GM18873 (cell line): ENCODE results near the gene COL23A1.
A peak's percentile ranks its signal among the peaks of the same experiment; 100 is the strongest.
"Not testable (repeated sequence)": the region's sequence is repeated elsewhere in the genome, so short reads cannot be mapped to it uniquely, and the experiment has no call there.

Experiments used
- ATAC-seq: cut with Tn5 transposase; IDR thresholded peaks from one replicate; pipeline ENCODE4 v1.9.1; 2021; ENCODE audit warnings: mild to moderate bottlenecking, moderate library complexity, moderate number of reproducible peaks; ENCODE audit not compliant: unreplicated experiment, low FRiP score

The COL23A1 gene

GRCh38 chr5:178210073-178210535 lies 380.1 kb downstream of the COL23A1 start:
- no peak for ATAC-seq

GRCh38 chr5:178209334-178210072 lies 380.7 kb downstream of the COL23A1 start:
- no peak for ATAC-seq

GRCh38 chr5:178208540-178209227 lies 381.5 kb downstream of the COL23A1 start:
- no peak for ATAC-seq

DNA sequence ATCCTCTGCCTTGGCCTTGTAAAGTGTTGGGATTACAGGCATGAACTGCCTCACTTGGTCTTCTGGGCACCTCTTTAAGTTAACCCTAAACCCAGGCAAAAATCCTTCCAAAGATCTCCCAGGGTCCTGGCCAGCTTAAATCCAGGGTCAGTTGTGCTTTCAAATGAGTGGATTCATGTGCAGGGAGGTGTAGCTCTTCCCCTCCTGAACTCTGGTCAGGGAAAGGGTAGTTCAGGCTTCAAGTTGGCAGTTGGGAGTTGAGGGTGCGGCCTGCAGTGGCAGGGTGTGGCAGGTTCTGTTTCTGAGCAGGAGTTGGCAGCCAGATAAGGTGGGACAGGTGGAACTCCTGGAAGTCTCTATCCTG lies 382.3 kb downstream of the COL23A1 start:
- no peak for ATAC-seq

DNA sequence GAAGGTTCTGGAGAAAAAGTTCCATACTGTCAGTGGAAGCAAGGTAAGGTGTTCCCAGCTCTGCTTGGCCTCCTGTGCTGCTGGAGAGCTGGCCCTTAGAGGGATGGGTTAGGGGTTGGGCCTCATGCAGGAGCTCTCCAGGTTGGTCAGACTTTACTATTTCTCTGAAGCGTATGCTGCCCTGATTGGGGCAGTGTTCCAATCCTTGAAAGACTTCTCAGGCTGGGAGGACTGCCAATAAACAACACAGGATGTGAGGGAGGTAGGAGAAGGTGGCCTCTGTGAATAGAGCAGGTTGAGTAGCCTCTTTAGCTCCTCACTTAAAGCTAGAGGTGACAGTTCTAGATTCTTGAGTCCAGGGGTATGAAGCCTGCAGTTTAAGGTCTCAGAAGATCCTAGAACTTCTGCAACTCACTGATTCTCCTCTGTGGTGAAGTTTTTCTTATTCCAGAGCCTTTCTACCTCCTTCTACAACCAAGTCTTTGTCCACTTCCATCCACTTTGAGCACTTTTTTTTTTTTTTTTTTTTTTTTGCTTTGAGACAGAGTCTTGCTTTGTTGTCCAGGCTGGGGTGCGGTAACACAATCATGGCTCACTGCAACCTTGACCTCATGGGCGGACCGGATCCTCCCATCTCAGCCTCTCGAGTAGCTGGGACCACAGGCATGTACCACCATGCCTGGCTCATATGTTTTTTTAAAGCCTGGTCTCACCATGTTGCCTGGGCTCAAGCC lies 382.8 kb downstream of the COL23A1 start:
- no peak for ATAC-seq

DNA sequence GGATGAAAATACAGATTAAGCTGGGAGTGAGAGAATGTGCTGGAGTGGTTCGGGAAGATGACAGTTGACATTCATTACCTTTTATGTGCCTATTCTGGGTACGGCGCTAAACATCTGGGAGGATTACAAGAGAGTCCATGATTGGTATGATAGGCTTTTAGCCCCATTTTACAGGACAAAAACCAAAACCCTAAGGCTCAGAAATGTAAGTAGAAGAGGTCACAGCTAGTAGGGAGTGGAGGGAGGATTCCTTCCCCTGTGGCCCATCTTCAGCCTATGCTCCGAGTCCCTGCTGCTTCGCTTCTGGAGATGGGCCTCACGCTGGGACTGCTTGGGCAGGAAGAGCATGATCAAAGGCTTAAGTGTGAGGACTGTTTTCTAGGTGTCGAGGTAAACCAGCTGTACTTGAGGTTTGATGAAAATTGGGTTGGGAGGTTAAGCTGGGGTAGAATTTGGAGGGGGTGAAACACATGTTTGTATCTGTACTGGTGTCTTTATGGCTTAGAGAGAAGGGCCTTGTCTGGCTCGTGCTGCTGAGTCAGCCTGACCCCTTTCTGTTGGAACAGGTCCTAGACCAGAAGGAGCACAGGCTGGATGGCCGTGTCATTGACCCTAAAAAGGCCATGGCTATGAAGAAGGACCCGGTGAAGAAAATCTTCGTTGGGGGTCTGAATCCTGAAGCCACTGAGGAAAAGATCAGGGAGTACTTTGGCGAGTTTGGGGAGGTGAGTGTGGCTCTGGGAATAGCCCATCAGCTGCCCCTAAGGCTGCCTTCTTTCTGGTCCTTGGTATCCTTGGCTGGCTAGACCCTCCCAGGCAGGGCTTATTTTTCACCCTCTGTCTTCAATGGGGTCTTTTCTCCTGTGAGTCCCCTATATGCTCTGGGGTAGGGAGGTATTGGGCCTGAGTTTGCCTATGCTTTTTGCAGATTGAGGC lies 383.8 kb downstream of the COL23A1 start:
- no peak for ATAC-seq

DNA sequence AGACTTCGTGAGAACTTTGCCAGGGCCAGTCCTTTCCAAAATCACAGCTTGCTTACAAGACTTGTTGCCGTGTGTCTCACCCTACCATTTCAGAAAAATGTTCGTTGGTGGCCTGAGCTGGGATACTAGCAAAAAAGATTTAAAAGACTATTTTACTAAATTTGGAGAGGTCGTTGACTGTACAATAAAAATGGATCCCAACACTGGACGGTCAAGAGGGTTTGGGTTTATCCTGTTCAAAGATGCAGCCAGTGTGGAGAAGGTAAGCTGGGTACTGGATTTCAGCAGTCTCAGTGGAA lies 384.5 kb downstream of the COL23A1 start:
- ATAC-seq = no peak

DNA sequence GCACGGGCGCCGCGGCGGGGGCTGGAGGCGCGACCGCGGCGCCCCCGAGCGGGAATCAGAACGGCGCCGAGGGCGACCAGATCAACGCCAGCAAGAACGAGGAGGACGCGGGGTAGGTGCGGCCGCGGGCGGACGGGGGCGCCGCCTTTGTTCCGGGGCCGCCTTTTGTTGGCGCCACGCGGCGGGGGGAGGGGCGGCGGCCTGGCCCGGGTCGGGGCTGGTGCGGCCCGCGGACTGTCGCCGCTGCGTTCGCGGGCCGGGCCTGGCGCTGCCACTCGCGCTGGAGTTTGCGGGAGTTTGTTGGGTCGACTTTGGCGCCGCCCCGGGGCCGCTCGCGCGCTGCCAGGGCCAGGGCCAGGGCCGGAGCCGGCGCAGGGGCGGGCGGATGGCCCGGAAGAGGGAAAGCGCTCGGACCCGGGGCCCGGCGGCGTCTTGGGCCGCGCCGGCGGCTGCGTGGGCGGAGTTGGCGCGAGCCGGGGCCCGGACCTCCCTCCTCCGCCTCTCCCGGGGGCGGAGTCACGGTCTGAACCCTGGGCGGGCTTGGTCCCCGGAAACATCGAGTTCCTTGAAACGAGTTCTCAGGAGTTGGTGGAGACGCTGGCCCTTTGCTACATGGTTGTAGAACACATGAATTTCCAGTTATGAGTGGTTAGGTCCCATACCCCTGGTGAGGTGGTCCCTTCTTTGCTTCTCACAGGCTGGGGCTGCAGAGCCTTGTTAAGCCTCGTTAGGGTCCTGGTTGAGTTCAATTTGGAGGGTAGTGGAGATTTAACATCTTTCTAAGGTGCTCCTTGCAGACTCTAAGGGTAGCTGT lies 385.1 kb downstream of the COL23A1 start:
- peak; percentile 15 for ATAC-seq

- ATAC-seq = peak; percentile 89
Observed at GRCh38 chr5:178204182-178204934, 385.8 kb downstream of the COL23A1 start, which contains the start of gene HNRNPAB. HNRNPAB (plus strand) TSS chr5:178204533; CDS start chr5:178204838, 305 bp downstream.

DNA sequence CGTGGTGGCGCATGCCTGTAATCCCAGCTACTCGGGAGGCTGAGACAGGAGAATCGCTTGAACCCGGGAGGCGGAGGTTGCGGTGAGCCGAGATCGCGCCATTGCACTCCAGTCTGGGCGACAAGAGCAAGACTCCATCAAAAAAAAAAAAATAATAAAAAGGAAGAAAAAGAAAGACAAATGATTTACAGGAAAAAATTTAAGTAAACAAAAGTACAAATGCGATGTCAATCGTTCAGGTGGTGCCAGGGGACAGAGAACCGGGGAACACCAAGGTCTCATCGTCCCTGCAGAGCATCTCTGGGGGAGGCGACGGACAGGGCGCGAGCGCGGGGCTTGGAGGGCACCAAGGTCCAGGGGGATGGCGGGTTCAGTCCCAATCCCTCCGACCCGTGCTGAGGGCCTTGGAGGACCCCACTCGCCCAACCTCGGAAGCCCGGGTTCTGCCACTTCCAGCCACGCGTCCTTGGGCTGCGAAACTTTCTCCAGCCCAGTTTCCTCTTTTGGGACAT lies 386.5 kb downstream of the COL23A1 start:
- no peak for ATAC-seq

DNA sequence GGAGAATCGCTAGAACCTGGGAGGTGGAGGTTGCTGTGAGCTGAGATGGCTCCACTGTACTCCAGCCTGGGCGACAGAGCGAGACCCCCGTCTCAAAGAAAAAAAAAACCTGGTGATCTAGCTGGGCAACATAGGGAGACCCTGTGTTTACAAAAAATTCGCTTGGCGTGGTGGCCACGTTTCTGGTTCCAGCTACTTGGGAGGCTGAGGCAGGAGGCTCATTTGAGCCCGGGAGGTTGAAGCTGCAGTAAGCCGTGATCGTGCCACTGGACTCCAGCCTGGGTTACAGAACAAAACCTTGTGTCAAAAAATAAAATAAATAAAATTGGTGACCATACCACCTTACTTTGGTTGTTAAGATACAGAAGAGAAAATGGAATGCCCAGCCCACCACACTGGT lies 387.7 kb downstream of the COL23A1 start:
- ATAC-seq = no peak

DNA sequence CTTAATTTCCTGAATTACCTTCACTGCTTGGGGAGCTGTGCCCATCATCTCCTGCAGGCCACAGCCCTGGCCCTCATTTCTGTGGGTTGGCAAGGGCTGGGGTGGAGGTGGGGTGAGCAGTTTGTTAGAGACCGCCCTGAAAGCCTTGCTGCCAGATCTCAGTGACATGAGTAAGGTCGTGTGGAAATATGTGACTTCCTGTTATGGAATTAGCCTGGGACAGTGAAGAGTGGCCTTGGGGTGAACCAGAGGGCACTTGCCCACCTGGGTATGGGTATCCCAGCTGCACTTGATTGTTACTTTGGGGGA lies 388.3 kb downstream of the COL23A1 start:
- no peak for ATAC-seq

DNA sequence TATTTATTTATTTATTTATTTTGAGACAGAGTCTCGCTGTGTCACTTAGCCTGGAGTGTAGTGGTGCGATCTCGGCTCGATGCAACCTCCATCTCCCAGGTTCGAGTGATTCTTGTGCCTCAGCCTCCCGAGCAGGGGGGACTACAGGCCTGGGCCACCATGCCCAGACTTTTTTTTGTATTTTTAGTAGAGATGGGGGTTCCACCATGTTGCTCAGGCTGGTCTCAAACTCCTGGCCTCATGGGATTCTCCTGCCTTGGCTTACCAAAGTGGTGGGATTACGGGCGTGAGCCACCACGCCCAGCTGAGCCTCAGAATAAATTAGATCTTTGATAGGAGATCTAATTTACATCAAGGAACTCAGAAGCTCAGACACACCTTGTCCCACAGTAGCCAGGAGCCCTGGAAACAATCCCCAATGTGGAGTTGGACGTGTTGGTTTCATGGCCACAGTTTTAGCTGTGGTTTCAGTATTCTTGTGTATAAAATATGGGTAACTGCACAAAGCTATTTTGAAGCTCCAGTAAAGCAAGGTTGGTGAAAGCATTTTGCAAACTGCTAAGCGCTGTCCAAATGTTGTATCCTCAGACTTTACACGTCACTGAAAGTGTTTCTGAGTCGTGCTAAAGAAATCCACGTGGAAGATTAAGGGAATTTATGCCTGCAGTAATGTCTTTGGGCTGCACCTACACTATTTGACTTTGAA lies 388.8 kb downstream of the COL23A1 start:
- ATAC-seq = no peak

- no peak for ATAC-seq
Observed at GRCh38 chr5:178199581-178200434, 390.4 kb downstream of the COL23A1 start.

DNA sequence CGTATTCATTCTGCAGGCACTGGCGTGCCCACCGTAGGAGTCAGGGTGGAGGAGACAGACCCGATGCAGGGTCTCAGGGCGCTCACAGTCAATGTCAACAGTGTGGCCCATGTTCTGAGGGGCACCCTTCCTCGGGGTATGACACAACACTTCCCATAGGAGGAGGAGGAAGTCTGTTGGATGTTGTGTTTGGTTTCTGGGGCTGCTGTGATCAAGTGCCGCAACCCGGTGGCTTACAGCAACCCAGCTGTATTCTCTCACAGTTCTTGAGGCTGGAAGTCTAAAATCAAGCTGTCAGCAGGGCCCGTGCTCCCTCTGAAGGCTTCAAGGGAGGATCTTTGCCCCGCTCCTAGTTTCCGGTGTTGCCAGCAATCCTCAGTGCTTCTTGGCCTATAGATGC lies 391.5 kb downstream of the COL23A1 start:
- ATAC-seq = no peak

DNA sequence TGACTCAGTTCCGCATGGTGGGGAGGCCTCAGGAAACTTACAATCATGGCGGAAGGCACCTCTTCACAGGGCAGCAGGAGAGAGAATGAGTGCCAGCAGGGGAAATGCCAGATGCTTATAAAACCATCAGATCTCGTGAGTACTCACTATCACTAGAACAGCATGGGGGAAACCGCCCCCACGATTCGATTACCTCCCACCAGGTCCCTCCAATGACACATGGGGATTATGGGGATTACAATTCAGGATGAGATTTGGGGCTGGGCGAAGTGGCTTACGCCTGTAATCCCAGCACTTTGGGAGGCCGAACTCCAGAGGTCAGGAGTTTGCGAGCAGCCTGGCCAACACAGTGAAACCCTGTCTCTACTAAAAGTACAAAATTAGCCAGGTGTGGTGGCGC lies 392.0 kb downstream of the COL23A1 start:
- not testable (repeated sequence) for ATAC-seq

DNA sequence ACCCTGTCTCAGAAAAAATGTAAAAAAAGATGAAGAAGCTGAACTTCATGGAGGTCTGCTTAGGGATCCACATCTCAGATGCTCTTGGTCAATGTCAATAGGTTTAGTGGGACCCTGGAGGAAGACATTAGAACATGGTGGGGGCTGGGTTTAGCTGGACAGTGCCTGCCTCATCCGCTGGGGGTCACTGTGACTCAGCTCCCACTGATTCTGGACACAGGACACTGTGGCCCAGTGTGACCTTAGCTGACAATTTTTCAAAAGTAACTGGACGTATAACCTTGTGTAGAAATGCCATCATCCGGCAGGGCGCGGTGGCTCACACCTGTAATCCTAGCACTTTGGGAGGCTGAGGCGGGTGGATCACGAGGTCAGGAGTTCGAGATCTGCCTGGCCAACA lies 393.2 kb downstream of the COL23A1 start:
- ATAC-seq = no peak
